IPS DF 4.7 (cell line): Measurements from ENCODE around the gene USP49.
"Not testable (repeated sequence)": the region's sequence is repeated elsewhere in the genome, so short reads cannot be mapped to it uniquely, and the experiment has no call there.

Experiments used
- DNase-seq: peaks from one replicate; pipeline ENCODE4 v3.0.0-alpha.2; 2013; ENCODE audit warnings: low spot score; ENCODE audit errors: extremely low read depth

Gene USP49

DNA sequence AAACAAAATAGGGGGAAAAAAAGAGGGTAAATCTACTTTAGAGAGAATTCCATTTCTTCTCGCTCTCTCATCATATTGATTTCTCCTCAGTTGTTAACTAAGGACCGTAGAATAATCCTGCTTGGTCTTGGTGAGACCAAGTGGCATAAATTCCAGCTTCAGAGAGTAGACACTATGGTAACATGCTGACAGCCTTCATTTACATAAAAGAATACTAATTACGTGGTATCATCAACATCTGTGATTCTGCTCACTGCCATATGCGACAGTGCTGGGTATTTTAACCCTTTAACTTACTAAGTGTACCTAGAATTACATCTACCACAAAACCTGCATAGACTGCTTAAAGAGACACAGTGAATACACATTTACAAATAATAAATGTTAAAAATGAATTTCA is 80.5 kb downstream of the USP49 start:
- no peak for DNase-seq

DNA sequence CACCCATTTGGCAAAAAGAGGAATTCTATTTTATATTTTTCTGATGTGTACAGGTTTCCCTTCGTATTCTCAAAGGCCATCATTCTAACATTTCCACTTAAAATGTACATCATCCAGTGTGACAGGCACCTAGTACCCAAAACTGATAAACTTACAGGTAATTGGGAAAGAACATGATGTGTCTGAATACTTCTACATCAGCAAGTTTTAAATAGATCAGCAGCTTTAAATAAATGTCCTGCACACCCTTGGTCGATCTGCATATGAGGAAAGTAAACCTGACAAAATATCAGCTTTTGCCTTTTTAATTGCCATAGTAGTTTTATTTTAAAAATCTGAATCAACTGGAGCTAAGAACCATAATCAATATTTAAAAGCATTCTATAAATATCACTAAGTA is 81.2 kb downstream of the USP49 start:
- no peak for DNase-seq

- no peak for DNase-seq
Observed at GRCh38 chr6:41813469-41813868, 81.7 kb downstream of the USP49 start.

GRCh38 chr6:41811946-41812345 is 83.2 kb downstream of the USP49 start:
- DNase-seq = not testable (repeated sequence)

- no peak for DNase-seq
Observed at GRCh38 chr6:41811095-41811494, 84.1 kb downstream of the USP49 start.

DNA sequence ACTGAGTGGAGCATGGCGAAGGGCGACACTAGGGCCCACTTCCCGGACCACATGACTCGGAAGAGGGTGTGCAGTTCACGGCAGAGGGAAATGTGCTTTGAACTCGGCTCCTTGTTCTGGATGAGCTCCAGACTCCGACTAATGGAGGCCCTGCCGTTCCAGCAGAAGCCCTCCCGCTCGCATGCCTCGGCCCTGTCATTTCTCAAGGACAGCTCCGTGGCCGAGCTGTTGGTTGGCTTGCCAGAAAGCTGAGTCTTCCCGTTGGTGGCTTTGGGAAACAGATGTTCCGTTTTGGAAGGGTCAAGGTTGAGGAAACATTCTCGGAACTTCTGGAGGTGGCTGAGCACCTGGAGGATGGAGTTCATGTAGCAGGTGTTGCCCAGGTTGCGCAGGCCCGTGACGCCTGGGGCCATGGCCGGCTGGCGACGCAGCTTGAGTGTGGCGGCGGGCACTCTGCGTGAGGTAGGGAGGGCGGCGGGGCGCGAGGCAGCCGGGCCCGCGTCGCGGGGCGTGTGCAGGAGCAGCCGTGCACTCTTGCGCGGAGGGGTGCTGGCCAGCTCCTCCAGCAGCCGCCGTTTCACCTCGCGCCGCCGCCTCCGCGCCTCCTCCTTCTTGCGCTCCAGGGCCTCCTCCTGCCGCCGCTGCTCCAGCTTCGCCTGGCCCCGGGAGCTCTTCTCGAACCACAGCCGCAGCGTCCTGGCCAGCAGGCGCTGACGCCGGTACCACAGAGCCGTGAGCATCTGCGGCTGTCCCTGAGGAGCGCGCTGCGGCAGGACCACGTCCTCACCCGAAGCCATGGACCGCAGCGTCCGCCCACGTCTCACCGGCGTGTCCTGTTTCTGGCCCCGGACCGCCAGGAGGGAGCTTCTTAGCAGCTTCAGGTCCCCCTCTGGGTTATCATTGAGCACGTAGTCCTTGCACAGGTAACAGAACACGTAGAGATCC is 89.1 kb downstream of the USP49 start:
- no peak for DNase-seq

DNA sequence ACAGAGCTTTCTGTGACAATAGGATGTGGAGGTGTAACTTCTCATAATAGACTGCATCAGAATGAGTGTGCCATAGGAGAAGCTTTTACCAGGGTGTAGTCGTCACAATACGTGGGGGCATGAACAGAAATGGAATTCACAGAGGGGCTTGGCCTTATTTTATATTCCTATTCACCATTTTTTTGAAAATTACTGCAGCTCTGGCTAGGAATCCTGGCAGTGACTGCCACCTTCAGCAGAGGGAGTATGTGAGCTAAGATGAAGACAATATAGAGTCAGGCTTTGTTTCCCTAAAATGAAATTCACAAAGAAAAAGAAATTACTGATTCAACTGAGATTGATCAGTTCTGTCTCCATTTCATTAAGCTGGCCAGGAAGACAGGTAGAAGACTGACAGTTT is 93.8 kb downstream of the USP49 start:
- no peak for DNase-seq

DNA sequence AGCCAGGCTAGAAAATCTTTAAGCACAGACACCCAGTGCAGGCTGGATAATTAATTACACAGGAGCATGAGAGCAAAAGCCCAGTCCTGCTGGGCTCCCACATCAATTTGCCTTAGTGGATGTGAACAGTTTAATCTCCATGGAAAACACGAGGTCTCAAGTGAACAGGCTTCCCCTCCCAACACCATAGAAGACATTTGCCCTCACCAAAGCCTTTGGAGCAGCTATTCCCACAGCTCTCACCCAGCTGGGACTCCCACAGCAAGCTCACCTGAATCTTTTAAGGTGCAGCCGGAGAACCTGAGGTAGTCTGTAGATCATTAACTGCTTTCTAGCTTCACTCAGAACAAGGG is 95.6 kb downstream of the USP49 start:
- no peak for DNase-seq

GRCh38 chr6:41798901-41799558 is 96.1 kb downstream of the USP49 start:
- no peak for DNase-seq

GRCh38 chr6:41796474-41796873 is 98.7 kb downstream of the USP49 start:
- DNase-seq = no peak

- DNase-seq = no peak
Observed at GRCh38 chr6:41791984-41792383, 103.2 kb downstream of the USP49 start.

GRCh38 chr6:41791305-41791704 is 103.9 kb downstream of the USP49 start:
- no peak for DNase-seq

DNA sequence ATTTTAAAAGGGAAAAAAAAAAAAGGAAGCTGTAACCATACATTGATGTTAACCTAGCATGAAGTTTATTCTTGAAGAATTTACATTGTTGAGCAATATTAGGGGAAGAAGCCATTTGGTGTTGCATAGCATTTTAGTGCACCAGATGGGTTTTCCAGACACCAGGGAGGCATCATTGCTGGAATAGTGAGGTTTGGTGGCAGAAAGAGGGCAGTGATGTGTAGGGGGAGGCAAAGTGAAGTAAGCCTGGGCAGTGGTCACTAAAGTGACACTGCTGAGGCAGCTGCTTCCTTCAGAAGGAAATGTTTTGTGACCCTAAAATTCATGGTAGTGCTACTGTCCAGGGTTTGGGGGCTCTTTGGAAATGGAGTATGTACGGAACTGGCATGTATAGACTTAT is 105.1 kb downstream of the USP49 start:
- DNase-seq = no peak

- no peak for DNase-seq
Observed at GRCh38 chr6:41789390-41789724, 105.8 kb downstream of the USP49 start.

DNA sequence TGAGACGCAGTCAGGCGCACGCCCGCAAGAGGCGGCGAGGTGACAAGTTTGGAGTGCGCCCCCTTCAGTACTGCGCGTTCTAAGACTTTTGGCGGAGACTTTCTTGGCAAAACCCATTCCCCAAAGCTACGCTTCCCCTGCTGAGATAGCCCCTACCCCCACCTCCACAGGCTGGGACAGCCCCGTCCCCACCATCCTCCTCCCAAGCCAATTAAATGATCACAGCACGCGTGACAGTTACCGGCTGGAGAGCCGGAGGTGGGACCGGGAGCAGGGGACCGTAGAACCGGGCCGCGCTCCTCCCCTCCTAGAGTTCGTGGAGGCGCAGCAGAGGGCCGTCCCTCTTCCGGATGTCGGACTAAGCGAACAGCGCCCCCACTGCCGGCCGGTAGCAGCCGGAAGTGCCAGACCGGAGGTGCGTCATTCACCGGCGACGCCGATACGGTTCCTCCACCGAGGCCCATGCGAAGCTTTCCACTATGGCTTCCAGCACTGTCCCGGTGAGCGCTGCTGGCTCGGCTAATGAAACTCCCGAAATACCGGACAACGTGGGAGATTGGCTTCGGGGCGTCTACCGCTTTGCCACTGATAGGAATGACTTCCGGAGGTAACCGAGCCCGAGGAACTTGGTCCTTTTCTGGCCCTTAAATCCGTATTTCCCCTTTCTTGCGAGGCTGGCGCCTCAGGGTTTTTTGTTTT is 107.8 kb downstream of the USP49 start, which contains the start of gene TOMM6:
Gene TOMM6 (plus strand): TSS at position 476 of the 699 bp plus-strand sequence. CDS start 4 bp downstream, at position 480.
- no peak for DNase-seq

DNA sequence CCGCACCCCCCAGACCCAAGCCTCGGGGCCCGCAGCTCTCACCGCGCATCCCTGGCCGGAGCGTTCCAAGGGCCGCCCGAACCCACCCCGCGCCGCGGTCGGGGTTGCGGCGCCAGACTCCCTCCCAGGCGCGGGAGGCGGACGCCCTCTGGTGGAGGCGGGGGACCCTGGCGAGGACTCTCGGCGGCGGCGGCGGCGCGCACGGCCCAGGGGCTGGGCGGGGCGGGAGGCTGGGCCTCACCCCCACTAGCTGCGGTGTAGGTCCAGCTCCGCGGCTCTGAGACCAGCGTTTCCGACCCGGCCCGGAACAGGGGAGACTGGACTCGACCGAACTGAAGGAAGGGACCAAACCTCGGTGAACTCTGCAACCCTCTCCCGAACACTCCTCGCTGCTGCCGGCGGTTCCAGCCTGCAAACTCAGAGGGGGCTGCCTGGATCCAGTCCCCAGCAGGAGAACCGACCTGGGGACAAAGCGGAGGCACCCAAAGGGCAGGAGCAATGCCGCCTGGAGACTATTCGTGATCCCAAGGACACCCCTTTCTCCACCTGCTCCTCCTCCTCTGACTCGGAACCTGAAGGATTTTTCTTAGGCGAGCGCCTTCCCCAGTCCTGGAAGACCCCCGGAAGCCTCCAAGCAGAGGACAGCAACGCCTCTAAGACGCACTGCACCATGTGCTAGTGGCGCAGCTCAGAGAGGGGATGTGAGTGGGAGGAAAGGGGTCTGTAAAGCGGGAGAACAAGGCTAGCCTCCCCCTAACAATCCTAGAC is 108.5 kb downstream of the USP49 start:
- no peak for DNase-seq

DNA sequence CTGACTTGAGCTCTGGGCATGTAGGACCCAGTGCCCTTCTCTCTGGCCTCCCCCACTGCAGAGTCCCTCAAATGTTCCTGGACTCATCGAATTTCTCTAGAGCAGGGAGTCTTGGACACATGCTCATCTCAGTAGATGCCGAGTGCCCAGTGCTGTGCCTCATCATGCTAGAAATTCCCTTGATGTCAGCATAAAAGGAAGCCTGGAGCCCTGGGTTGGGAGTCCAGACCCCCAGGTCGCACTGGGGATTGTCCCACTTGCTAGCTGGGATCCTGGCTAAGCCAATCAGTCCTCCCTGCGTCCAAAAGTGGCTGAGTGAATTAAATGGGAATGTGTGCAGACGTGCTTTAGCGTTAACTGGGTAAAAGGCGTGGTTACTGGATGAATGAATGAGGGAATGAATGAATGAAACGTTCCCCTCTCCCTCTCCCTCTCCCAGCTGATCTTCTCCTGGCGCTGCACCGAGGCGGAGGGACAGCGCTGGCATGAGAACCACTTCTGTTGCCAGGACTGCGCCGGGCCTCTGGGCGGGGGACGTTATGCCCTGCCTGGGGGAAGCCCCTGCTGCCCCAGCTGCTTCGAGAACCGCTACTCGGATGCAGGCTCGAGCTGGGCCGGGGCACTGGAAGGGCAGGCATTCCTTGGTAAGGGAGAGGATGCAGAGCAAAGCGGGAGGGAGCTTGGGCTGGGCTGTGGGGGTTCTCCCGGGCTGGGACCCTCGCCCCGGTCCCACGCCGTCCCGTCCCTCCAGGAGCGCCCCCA is 109.3 kb downstream of the USP49 start:
- no peak for DNase-seq

DNA sequence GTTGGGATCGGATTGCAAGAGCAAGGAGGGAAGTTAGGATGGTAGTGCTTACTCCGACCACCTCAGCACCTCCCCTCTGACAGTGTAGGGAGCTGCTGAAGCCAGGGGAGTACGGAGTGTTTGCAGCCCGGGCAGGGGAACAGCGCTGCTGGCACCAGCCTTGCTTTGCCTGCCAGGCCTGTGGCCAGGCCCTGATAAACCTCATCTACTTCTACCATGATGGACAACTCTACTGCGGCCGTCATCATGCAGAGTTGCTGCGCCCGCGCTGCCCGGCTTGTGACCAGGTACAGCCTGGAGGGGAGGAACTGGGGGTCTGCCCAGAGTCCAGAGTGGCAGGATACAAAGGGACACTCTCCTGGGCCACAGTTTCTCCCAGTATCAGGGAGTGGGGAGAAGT is 109.9 kb downstream of the USP49 start:
- no peak for DNase-seq

DNA sequence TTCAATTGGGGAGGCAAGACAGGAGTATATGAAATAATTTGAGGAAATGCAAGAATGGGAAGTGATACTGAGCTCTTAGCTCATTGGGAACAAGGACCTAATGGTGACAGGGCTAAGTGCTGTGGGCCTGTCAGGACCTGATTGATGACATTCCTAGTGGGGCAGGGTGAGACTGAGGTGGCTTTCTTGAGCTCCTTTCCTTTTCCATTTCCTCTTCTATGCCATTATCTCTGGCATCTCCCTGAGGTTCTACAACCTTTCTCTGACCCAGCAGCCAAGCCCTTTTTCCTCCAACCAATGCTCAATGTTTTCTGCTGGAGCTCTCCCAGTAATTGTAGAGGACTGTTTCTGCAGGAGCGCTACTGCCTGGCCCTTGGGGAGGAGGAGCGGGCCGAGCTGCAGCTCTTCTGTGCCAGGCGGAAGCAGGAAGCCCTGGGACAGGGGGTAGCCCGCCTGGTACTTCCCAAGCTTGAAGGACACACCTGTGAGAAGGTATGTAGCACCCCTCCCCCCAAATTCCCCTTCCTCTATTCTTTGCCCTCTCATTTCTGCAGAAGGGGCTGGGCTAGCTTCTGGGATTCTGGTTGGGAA is 110.5 kb downstream of the USP49 start:
- no peak for DNase-seq

DNA sequence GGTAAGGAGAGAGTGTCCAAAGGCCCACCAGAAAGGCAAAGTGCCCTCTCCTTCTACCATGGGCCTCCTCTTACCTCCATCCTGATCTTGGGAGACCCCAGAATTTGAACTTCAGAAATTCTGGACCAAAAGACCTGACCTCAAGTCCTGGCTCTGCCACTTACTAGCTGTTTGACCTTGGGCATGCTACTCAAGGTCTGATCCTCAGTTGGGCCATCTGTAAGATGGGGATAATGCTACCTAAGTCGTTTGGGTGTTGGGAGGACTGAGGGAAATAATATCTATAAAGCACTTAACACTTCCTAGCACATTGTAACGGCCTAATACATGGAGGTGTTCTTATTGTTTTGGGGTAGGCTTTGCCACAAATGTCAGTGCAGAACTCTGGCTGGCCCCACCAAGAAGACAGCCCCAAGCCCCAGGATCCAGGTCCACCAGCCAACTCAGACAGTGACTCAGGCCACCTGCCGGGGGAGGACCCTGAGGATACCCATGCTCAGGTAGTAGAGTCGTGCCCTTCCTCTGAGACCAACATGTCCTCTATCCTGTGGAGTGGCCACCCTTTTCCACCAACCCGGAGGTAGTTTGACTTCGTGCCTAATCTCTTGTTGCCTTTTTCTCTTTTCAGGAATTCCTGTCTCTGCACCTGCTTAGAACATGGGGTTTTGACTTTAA is 111.9 kb downstream of the USP49 start:
- DNase-seq = no peak
